Measurements from ENCODE around the gene SIK2.

GRCh38 chr11:111639226-111639925 is 37.1 kb downstream of the SIK2 start:
- TF ChIP-seq CTCF (IDR thresholded peaks at IDR 0.05; ENCODE audit: borderline replicate concordance, extremely low read depth, low read length, poor library complexity, severe bottlenecking), result no peak
- no peak for TF ChIP-seq EZH2 (IDR thresholded peaks at IDR 0.05; ENCODE audit: borderline replicate concordance, low read depth, low read length, severe bottlenecking)

All from DND-41 (cell line).